Trophoblast cell (in vitro differentiated cells and primary cell): ENCODE measurements around the gene HNF1B.

Source experiments
- DNase-seq, 2 donors: peaks; one replicate each; pipeline ENCODE4 v3.0.0-alpha.2; 2016
- H2AFZ ChIP-seq: 2 replicates; pipeline ENCODE4 v1.6.1; 2013; ENCODE audit warnings: low read length, moderate library complexity, mild to moderate bottlenecking; ENCODE audit not compliant: insufficient read depth, poor library complexity
- H2AK5ac ChIP-seq: 2 replicates; pipeline ENCODE4 v1.6.1; 2013; ENCODE audit warnings: mild to moderate bottlenecking, low read length
- H2BK120ac ChIP-seq: 2 replicates; pipeline ENCODE4 v1.6.1; 2013; ENCODE audit warnings: low read length, mild to moderate bottlenecking, moderate library complexity; ENCODE audit not compliant: insufficient read depth, poor library complexity
- H2BK12ac ChIP-seq: 2 replicates; pipeline ENCODE4 v1.6.1; 2013; ENCODE audit warnings: mild to moderate bottlenecking, low read length, moderate library complexity
- H2BK5ac ChIP-seq: 2 replicates; pipeline ENCODE4 v1.6.1; 2013; ENCODE audit warnings: low read length, low read depth, moderate library complexity, mild to moderate bottlenecking; ENCODE audit not compliant: poor library complexity
- H3K14ac ChIP-seq: 2 replicates; pipeline ENCODE4 v1.6.1; 2013; ENCODE audit warnings: mild to moderate bottlenecking, low read length
- H3K18ac ChIP-seq: 2 replicates; pipeline ENCODE4 v1.6.1; 2013; ENCODE audit warnings: mild to moderate bottlenecking, low read length
- H3K23ac ChIP-seq: 2 replicates; pipeline ENCODE4 v1.6.1; 2013; ENCODE audit warnings: low read length
- H3K27ac ChIP-seq: 2 replicates; pipeline ENCODE4 v1.5.1; 2013; ENCODE audit warnings: low read depth, mild to moderate bottlenecking, inconsistent platforms, low read length, moderate library complexity
- H3K27me3 ChIP-seq: 2 replicates; pipeline ENCODE4 v1.6.1; 2013; ENCODE audit warnings: inconsistent platforms, mild to moderate bottlenecking, low read length, moderate library complexity; ENCODE audit not compliant: insufficient read depth
- H3K36me3 ChIP-seq, 2 experiments: 1 replicate in 1 of 2; 2 replicates in 1 of 2; pipeline ENCODE4 v1.6.1; 2013; ENCODE audit warnings: low read length in 2 of 2, mild to moderate bottlenecking in 2 of 2, moderate library complexity in 1 of 2; ENCODE audit not compliant: insufficient read depth in 2 of 2, control insufficient read depth in 1 of 2
- H3K4ac ChIP-seq: 2 replicates; pipeline ENCODE4 v1.6.1; 2013; ENCODE audit warnings: low read depth, mild to moderate bottlenecking, low read length, moderate library complexity
- H3K4me1 ChIP-seq, 2 experiments: 1 replicate in 1 of 2; 2 replicates in 1 of 2; pipeline ENCODE4 v1.6.1; 2013; ENCODE audit warnings: low read length in 2 of 2, mild to moderate bottlenecking in 2 of 2, moderate library complexity in 1 of 2; ENCODE audit not compliant: insufficient read depth in 2 of 2, control insufficient read depth in 1 of 2
- H3K4me2 ChIP-seq: 2 replicates; pipeline ENCODE4 v1.6.1; 2013; ENCODE audit warnings: inconsistent platforms, mild to moderate bottlenecking, low read length, moderate library complexity
- H3K4me3 ChIP-seq: 2 replicates; pipeline ENCODE4 v1.5.1; 2013; ENCODE audit warnings: mild to moderate bottlenecking, low read depth, low read length, inconsistent platforms
- H3K79me1 ChIP-seq: one replicate; pipeline ENCODE4 v1.6.1; 2013; ENCODE audit warnings: low read length
- H3K79me2 ChIP-seq: 2 replicates; pipeline ENCODE4 v1.6.1; 2013; ENCODE audit warnings: low read length, mild to moderate bottlenecking; ENCODE audit not compliant: control insufficient read depth, insufficient read depth, poor library complexity
- H3K9ac ChIP-seq: 2 replicates; pipeline ENCODE4 v1.6.1; 2013; ENCODE audit warnings: mild to moderate bottlenecking, low read length
- H3K9me3 ChIP-seq: 2 replicates; pipeline ENCODE4 v1.6.1; 2013; ENCODE audit warnings: low read depth, mild to moderate bottlenecking, control low read depth, inconsistent platforms, low read length; ENCODE audit not compliant: insufficient read depth
- H4K12ac ChIP-seq: 2 replicates; pipeline ENCODE4 v1.6.1; 2013; ENCODE audit warnings: low read depth, mild to moderate bottlenecking, low read length, moderate library complexity
- H4K8ac ChIP-seq: 2 replicates; pipeline ENCODE4 v1.6.1; 2013; ENCODE audit warnings: low read depth, mild to moderate bottlenecking, low read length, moderate library complexity
- H4K91ac ChIP-seq: one replicate; pipeline ENCODE4 v1.6.1; 2013; ENCODE audit warnings: low read depth, mild to moderate bottlenecking, low read length, moderate library complexity
- WGBS: extraction: QIAGEN DNeasy Blood & Tissue Kit; methylation state at CpG from one replicate; pipeline ENCODE4 v1.1.7; 2013; ENCODE audit warnings: missing lambda C conversion rate; ENCODE audit not compliant: insufficient read length, insufficient coverage; ENCODE audit errors: extremely low coverage; 5-methylcytosine and 5-hydroxymethylcytosine counted together

Gene HNF1B

DNA sequence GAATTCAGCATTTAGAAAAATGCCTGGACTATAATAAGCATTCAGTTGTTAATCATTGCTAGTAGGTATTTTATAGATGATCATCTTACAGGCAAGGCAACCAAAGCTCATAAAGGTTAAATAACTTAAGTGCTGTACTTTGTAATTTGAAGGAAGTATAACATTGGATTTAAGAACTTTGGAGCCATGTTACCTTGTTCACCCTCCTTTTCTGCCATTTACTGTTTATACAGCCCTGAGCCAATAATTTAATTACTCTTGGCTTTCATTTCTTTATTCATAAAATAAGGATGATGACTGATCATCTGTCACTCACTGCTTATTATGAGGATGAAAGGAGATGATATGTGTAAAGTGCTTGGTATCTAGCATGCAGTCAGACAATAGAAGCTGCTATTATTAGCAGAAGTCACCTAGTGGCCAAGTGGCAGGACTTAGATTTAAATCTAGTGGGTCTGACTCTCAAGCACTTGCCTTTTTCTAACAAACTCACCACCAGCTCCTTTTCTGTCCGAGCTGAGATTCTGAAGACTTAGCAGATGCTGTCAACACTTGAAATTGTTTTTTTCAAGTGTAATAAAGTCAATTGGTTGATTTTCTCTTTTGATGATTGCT is 83.4 kb downstream of the HNF1B start:
- no peak overlapping the region for H4K12ac ChIP-seq
- H3K9ac ChIP-seq = no peak overlapping the region
- H2BK12ac ChIP-seq = no peak overlapping the region
- no peak overlapping the region for H3K18ac ChIP-seq
- H3K4me1 ChIP-seq = no peaks in the 10 kb centered on the region
- H3K23ac ChIP-seq = no peak overlapping the region
- H3K4me2 ChIP-seq = no peak overlapping the region
- H4K91ac ChIP-seq = no peak overlapping the region
- no peak overlapping the region for H2BK5ac ChIP-seq
- no peaks in the 10 kb centered on the region for H3K9me3 ChIP-seq
- H3K27ac ChIP-seq = no peak overlapping the region
- no CpG with 5 or more reads among the region's 1 CpG for WGBS
- no peak overlapping the region for H3K4me3 ChIP-seq
- no peak for DNase-seq
- no peaks in the 10 kb centered on the region for H3K79me1 ChIP-seq
- no peak overlapping the region for H2AFZ ChIP-seq
- H3K79me2 ChIP-seq = no peaks in the 10 kb centered on the region
- no peak overlapping the region for H3K4ac ChIP-seq
- H2BK120ac ChIP-seq = no peak overlapping the region
- H3K36me3 ChIP-seq = no peaks in the 10 kb centered on the region
- no peak overlapping the region for H2AK5ac ChIP-seq
- H3K14ac ChIP-seq = no peak overlapping the region
- no peak overlapping the region for H4K8ac ChIP-seq
- H3K27me3 ChIP-seq = no peaks in the 10 kb centered on the region

DNA sequence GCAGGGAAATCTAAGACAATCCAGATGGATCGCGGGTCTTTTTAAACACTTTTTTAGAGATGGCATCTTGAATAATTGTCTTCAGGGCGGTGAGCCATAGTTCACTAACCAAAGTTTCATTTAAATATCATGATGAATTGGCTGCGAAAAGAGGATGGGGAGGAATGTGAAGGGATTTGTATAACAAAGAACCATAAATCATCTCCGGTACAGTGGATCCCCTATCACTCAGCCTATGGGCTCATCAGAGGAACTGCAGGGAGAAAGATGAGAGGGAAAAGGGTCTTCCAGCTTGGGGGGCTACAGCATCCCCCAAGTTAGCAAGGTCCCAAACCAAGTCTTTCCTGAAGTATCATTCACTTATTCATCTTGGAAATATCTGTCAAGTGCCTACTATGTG is 84.9 kb downstream of the HNF1B start:
- no peaks in the 10 kb centered on the region for H3K4me1 ChIP-seq
- no peak overlapping the region for H3K27ac ChIP-seq
- no peak overlapping the region for H3K4me2 ChIP-seq
- H3K14ac ChIP-seq = no peak overlapping the region
- no peaks in the 10 kb centered on the region for H3K9me3 ChIP-seq
- no peak overlapping the region for H2BK120ac ChIP-seq
- H3K23ac ChIP-seq = no peak overlapping the region
- H3K9ac ChIP-seq = no peak overlapping the region
- no peaks in the 10 kb centered on the region for H3K79me1 ChIP-seq
- no peaks in the 10 kb centered on the region for H3K36me3 ChIP-seq
- H3K27me3 ChIP-seq = no peaks in the 10 kb centered on the region
- WGBS = no CpG with 5 or more reads among the region's 5 CpGs
- no peak overlapping the region for H4K12ac ChIP-seq
- no peak overlapping the region for H3K18ac ChIP-seq
- DNase-seq = no peak
- no peak overlapping the region for H4K91ac ChIP-seq
- no peak overlapping the region for H3K4me3 ChIP-seq
- no peak overlapping the region for H2BK5ac ChIP-seq
- no peak overlapping the region for H3K4ac ChIP-seq
- H2AFZ ChIP-seq = no peak overlapping the region
- no peak overlapping the region for H2BK12ac ChIP-seq
- no peaks in the 10 kb centered on the region for H3K79me2 ChIP-seq
- H2AK5ac ChIP-seq = no peak overlapping the region
- H4K8ac ChIP-seq = no peak overlapping the region

DNA sequence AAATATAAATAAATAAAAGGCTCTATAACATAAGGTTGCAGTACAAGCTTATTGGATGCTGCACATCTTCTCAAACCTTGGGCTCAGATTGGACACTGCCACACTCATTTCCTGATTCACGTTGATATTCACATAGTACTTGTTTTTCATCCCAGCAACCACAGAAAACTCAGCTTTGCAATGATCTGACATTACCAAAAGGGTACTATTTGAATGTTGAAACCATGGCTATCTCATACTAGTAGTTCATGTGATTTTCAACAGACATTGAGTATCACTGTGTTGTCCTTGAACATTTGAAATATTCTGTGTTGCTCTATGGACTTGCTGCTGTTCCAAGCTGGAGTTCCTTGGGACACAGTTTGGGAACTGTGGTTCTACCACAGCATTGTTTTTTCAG is 87.7 kb downstream of the HNF1B start:
- Histone ChIP-seq H2BK120ac (no peak overlapping the region), H3K14ac (no peak overlapping the region), H3K23ac (no peak overlapping the region), H3K36me3 (no peaks in the 10 kb centered on the region), H2AFZ (no peak overlapping the region), H4K91ac (no peak overlapping the region), H3K27me3 (no peaks in the 10 kb centered on the region), H2AK5ac (no peak overlapping the region), H3K4me3 (no peak overlapping the region), H3K4me1 (no peaks in the 10 kb centered on the region), H4K8ac (no peak overlapping the region), H3K4ac (no peak overlapping the region), H3K9me3 (no peaks in the 10 kb centered on the region), H2BK5ac (no peak overlapping the region), H3K79me2 (no peaks in the 10 kb centered on the region), H3K4me2 (no peak overlapping the region), H3K79me1 (no peaks in the 10 kb centered on the region), H4K12ac (no peak overlapping the region), H3K27ac (no peak overlapping the region), H2BK12ac (no peak overlapping the region), H3K9ac (no peak overlapping the region), H3K18ac (no peak overlapping the region)
- DNase-seq = no peak
- no CpG with 5 or more reads among the region's 1 CpG for WGBS

DNA sequence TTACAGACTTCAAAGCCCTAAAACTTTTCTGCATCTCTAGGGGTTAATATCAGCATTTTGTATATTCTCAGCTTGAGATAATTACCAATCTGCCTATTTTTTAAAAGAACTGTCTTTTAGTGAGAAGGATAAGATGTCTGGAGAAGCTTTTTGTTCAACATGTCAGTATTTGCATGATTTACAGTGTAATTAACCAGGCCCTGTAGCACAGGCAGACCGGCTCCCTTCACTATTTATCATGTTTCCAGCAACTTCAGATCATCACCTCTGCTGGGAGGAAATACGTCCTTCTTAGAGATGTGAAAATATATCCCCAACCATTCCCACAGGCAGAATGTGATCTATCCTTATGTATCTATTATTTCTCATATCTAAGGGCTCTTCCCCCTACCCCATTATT is 93.0 kb downstream of the HNF1B start:
- WGBS = no CpG with 5 or more reads among the region's 2 CpGs
- H3K4me1 ChIP-seq = no peaks in the 10 kb centered on the region
- H3K18ac ChIP-seq = no peak overlapping the region
- no peak overlapping the region for H4K91ac ChIP-seq
- H3K27me3 ChIP-seq = no peaks in the 10 kb centered on the region
- no peak overlapping the region for H2BK5ac ChIP-seq
- H4K12ac ChIP-seq = no peak overlapping the region
- H3K4me3 ChIP-seq = no peak overlapping the region
- no peak overlapping the region for H3K14ac ChIP-seq
- no peaks in the 10 kb centered on the region for H3K79me2 ChIP-seq
- no peaks in the 10 kb centered on the region for H3K9me3 ChIP-seq
- no peak overlapping the region for H3K9ac ChIP-seq
- H3K4ac ChIP-seq = no peak overlapping the region
- H2BK120ac ChIP-seq = no peak overlapping the region
- no peak overlapping the region for H4K8ac ChIP-seq
- H2AFZ ChIP-seq = no peak overlapping the region
- no peak overlapping the region for H3K27ac ChIP-seq
- H2BK12ac ChIP-seq = no peak overlapping the region
- H2AK5ac ChIP-seq = no peak overlapping the region
- no peaks in the 10 kb centered on the region for H3K79me1 ChIP-seq
- DNase-seq = no peak
- H3K4me2 ChIP-seq = no peak overlapping the region
- H3K23ac ChIP-seq = no peak overlapping the region
- no peaks in the 10 kb centered on the region for H3K36me3 ChIP-seq
